ENCODE measurements around the gene SMAD5. TPM values are rescaled to one million over a fixed set of nuclear protein-coding genes. Genes with fewer than 3 reads are reported as not detected.

The SMAD5 gene
- polyA plus RNA-seq, 1 experiment, result 98.3 TPM

DNA sequence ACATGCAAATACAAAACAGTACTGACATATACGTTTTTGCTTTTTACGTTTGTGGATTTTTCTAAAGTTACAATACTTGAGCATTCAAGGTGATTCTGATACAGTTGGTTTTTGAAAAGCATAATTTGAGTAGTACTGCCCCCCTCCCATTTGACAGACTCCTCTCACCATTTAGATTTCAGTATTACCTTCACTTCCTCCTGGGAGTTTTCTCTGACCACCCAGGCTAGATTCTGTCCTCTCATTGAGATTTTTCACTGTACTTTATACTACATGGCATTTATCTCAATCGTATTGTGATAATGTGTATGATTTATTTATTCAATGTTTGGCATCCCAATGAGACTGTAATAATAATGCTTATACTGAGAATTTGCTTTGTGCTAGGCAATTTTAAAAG lies 32.8 kb upstream of the SMAD5 start:
- no peak for DNase-seq (ENCODE audit: low read depth, low spot score)
- ChIA-PET CTCF (interaction anchor here (1.7 to 2.3 kb wide), 2 partner anchors 18 to 212 kb away, joined by 5 to 6 read pairs; no protein-coding TSS in a partner anchor), POLR2A (no interaction called here)
- H3K27me3 ChIP-seq (ENCODE audit: control insufficient read depth, insufficient read depth, low read length), result peaks cover 23% of the 10 kb centered on the region
- no peaks in the 10 kb centered on the region for H3K9me3 ChIP-seq (ENCODE audit: control insufficient read depth, insufficient read depth, low read length)
- H3K27ac ChIP-seq (ENCODE audit: low read depth, low read length), result no peak overlapping the region
- TF ChIP-seq, protein P1, sequence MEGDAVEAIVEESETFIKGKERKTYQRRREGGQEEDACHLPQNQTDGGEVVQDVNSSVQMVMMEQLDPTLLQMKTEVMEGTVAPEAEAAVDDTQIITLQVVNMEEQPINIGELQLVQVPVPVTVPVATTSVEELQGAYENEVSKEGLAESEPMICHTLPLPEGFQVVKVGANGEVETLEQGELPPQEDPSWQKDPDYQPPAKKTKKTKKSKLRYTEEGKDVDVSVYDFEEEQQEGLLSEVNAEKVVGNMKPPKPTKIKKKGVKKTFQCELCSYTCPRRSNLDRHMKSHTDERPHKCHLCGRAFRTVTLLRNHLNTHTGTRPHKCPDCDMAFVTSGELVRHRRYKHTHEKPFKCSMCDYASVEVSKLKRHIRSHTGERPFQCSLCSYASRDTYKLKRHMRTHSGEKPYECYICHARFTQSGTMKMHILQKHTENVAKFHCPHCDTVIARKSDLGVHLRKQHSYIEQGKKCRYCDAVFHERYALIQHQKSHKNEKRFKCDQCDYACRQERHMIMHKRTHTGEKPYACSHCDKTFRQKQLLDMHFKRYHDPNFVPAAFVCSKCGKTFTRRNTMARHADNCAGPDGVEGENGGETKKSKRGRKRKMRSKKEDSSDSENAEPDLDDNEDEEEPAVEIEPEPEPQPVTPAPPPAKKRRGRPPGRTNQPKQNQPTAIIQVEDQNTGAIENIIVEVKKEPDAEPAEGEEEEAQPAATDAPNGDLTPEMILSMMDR (IDR thresholded peaks at IDR 0.05; ENCODE audit: low read depth, low read length), result no peak
- H3K4me3 ChIP-seq (ENCODE audit: low read depth, low read length), result no peak overlapping the region

DNA sequence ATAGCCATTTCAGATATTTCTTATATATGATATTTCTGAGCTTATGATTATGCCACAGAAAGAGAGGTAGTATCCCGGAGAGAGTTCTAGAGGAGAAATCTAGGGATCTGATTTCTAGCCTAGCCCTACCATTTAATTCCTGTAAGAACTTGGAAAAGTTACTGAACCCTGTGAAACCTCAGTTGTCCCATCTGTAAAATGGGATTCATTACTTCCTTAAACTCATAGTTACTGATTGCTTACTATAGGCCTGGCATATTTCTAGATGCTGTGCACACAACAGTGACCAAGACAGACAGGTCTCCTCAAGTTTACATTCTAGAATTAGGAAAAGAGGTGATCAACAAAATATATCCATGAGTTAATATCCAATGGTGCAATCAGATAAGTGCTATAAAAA lies 30.8 kb upstream of the SMAD5 start:
- CTCF ChIA-PET, result interaction anchor here (0.6 to 2.3 kb wide), 4 partner anchors 72 to 216 kb away, joined by 3 to 5 read pairs (median 4); no protein-coding TSS in a partner anchor
- DNase-seq (ENCODE audit: low read depth, low spot score), result no peak
- no peaks in the 10 kb centered on the region for H3K9me3 ChIP-seq (ENCODE audit: control insufficient read depth, insufficient read depth, low read length)
- H3K4me3 ChIP-seq (ENCODE audit: low read depth, low read length), result no peak overlapping the region
- H3K27ac ChIP-seq (ENCODE audit: low read depth, low read length), result no peak overlapping the region
- peaks cover 28% of the 10 kb centered on the region for H3K27me3 ChIP-seq (ENCODE audit: control insufficient read depth, insufficient read depth, low read length)
- TF ChIP-seq, protein P1 (IDR thresholded peaks at IDR 0.05; ENCODE audit: low read depth, low read length), result no peak
- POLR2A ChIA-PET, result no interaction called here

- CTCF ChIA-PET, result interaction anchor here (0.6 kb wide), 1 partner anchor 10 kb away, joined by 3 read pairs; no protein-coding TSS in a partner anchor
- Histone ChIP-seq H3K27ac (ENCODE audit: low read depth, low read length) (no peak overlapping the region), H3K4me3 (ENCODE audit: low read depth, low read length) (no peak overlapping the region), H3K27me3 (ENCODE audit: control insufficient read depth, insufficient read depth, low read length) (peaks cover 25% of the 10 kb centered on the region), H3K9me3 (ENCODE audit: control insufficient read depth, insufficient read depth, low read length) (no peaks in the 10 kb centered on the region)
- TF ChIP-seq, protein P1 (IDR thresholded peaks at IDR 0.05; ENCODE audit: low read depth, low read length), result no peak
- POLR2A ChIA-PET, result no interaction called here
- no peak for DNase-seq (ENCODE audit: low read depth, low spot score)
These were observed 29.5 kb upstream of the SMAD5 start for GRCh38 chr5:136103118-136103517.

DNA sequence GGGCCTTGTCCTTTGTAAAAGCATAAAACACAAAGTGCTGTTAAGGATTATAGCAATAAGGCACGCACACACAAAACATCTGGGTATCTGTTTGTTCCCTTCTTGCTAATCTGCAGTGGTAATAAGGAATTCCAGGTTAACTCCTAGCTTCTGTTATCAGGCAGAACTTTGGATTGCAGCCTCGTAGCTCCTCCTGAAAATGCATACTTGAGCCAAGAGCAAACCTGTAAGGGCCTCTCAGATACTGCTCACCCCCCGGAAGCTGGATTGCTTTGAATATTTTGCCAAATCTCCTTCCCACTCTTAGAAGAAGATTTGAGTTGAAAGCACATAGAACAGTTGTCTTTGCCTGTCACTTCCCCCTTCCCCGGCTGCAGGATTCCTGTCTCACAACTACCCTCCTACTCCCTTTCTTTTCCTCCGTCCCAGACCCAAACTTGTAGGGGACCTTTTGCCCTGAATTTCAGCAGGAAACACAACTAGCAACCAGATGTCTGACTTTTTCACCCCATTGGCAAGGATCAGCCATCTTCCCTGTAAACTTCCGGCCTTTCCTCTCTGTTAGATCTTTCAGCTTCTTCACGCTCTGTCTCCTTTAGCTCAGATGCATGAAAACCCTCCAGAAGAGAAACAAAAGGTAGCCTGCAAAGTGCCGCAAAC lies 28.2 kb upstream of the SMAD5 start:
- ChIA-PET CTCF (interaction anchor here (1.0 kb wide), 1 partner anchor 21 kb away, joined by 4 read pairs; no protein-coding TSS in a partner anchor), POLR2A (no interaction called here)
- no peak overlapping the region for H3K4me3 ChIP-seq (ENCODE audit: low read depth, low read length)
- TF ChIP-seq, protein P1 (IDR thresholded peaks at IDR 0.05; ENCODE audit: low read depth, low read length), result no peak
- DNase-seq (ENCODE audit: low read depth, low spot score), result no peak
- H3K9me3 ChIP-seq (ENCODE audit: control insufficient read depth, insufficient read depth, low read length), result no peaks in the 10 kb centered on the region
- no peak overlapping the region for H3K27ac ChIP-seq (ENCODE audit: low read depth, low read length)
- peaks cover 23% of the 10 kb centered on the region for H3K27me3 ChIP-seq (ENCODE audit: control insufficient read depth, insufficient read depth, low read length)

DNA sequence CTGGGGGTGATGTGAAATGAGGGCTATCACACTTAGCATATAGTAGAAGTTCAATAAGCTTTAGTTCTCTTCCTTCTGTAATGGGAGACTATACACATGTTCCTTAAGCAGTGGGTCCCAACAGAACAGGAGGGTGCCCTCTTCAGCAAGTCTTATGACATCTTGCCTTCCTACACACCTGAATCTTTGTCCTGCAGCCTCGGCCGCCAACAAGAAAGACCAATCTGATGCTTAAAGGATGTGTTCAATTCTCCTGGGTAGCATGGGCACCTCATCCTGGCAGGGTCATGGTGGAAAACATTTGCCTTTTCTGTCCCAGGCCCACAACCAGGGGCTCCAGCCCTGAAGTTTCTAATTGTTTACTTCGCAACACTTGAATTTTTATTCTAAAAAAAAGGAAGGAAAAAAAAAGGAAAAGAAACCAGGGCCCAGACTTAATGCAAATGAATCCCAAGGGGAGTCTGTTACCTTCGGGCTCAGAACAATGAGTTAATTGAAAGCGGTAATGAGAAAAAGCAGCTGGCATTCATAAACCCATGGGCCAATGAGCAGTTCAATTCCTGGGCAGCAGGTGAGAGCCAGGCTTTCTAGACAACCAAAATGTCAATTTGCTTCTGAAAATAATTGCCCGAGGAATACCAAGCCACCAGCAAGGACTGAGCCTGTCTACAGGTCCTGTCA lies 26.2 kb upstream of the SMAD5 start:
- CTCF ChIA-PET, result no interaction called here
- POLR2A ChIA-PET, result no interaction called here
- no peak overlapping the region for H3K27ac ChIP-seq (ENCODE audit: low read depth, low read length)
- H3K27me3 ChIP-seq (ENCODE audit: control insufficient read depth, insufficient read depth, low read length), result peaks cover 25% of the 10 kb centered on the region
- TF ChIP-seq, protein P1 (IDR thresholded peaks at IDR 0.05; ENCODE audit: low read depth, low read length), result no peak
- no peaks in the 10 kb centered on the region for H3K9me3 ChIP-seq (ENCODE audit: control insufficient read depth, insufficient read depth, low read length)
- no peak for DNase-seq (ENCODE audit: low read depth, low spot score)
- no peak overlapping the region for H3K4me3 ChIP-seq (ENCODE audit: low read depth, low read length)

All from AG04450 (cell line).